Fibroblast of lung (primary cell): ENCODE measurements around the gene CNOT1.

ENCODE experiments used
- CTCF ChIP-seq, 2 donors: IDR thresholded peaks in 1 of 2; conservative IDR thresholded peaks in 1 of 2; 1 replicate in 1 of 2; 2 replicates in 1 of 2; pipeline ENCODE4 v1.5.1; 2011 to 2012; ENCODE audit warnings: low read length in 2 of 2, control low read depth in 1 of 2, inconsistent platforms in 1 of 2, low read depth in 1 of 2, mild to moderate bottlenecking in 1 of 2
- EZH2 ChIP-seq: IDR thresholded peaks from 2 replicates; pipeline ENCODE4 v1.5.1; 2012; ENCODE audit warnings: low read length, control low read depth, mild to moderate bottlenecking; ENCODE audit errors: missing control alignments

- TF ChIP-seq CTCF (conservative IDR thresholded peaks at IDR 0.05 in 1 of 2, IDR thresholded peaks at IDR 0.05 in 1 of 2; ENCODE audit: low read depth in 1 of 2, low read length in 2 of 2) (no peak), EZH2 (no peak)
Measured at GRCh38 chr16:58577141-58577540, 52.5 kb downstream of the CNOT1 start.
